Measurements from ENCODE around the gene SLC34A3.

GRCh38 chr9:137188086-137188489 lies 42.6 kb upstream of the SLC34A3 start:
- TF ChIP-seq CTCF (IDR thresholded peaks at IDR 0.05; ENCODE audit: low read length) (no peak), EZH2 (optimal IDR thresholded peaks at IDR 0.05; ENCODE audit: low read depth, low read length) (no peak), EZH2phosphoT487 (IDR thresholded peaks at IDR 0.05; ENCODE audit: low read length) (no peak)

Measured in MM.1S (cell line).